Right ventricle myocardium superior (tissue), 1 donor: ENCODE measurements around the gene RPL6. TPM values are rescaled to one million over a fixed set of nuclear protein-coding genes. Genes with fewer than 3 reads are reported as not detected.
"Not testable (repeated sequence)": the region's sequence is repeated elsewhere in the genome, so short reads cannot be mapped to it uniquely, and the experiment has no call there.

Source experiments
- ATAC-seq: fragments of 200-7000 bp; cut with Tn5 transposase; one replicate; pipeline ENCODE4 v1.9.1; 2020; ENCODE audit warnings: mild to moderate bottlenecking; ENCODE audit not compliant: poor library complexity
- DNase-seq: peaks from one replicate; pipeline ENCODE4 v3.0.0-alpha.2; 2020
- intact Hi-C: fragments of 100-400 bp; cut with DNase I; formaldehyde crosslinking; loops from one replicate; pipeline ENCODE4 v1.11.2; 2022
- total RNA-seq: library from RNA; stranded (reverse); fragmentation: NEBNext Ultra II Directional; extraction: Animal tissue kit (Norgen Biotek cat#: 25700); gene quantifications from one replicate; pipeline ENCODE4 v1.2.1, GENCODE V29; 2021
- donor health status: DM: no; HTN: yes; CAD: no; lungs with severe emphysema.

RPL6 gene
- total RNA-seq, 1 donor from 2014 or later = 532 TPM

DNA sequence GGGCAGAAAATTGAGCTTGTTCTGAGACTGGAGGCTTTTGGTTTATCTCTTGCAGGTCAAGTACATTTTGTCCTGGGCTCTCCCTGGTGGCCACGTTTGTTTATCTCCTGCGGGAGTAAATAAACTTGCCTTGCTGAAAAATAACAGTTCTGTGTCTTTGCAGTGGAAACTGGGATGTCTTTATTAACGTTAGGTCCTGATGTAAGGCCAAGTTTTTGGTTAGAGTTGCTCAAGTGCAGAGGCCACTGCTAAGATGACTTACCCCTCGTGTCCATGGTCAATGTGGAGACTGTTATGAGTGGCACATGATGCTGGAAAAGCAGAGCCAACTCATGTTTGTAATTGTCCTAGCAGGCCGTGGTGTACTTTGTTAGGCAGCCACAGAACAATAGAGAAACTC lies 13.1 kb upstream of the RPL6 start:
- DNase-seq = no peak
- intact Hi-C loops = no loop called here
- peak; percentile 6 for ATAC-seq

DNA sequence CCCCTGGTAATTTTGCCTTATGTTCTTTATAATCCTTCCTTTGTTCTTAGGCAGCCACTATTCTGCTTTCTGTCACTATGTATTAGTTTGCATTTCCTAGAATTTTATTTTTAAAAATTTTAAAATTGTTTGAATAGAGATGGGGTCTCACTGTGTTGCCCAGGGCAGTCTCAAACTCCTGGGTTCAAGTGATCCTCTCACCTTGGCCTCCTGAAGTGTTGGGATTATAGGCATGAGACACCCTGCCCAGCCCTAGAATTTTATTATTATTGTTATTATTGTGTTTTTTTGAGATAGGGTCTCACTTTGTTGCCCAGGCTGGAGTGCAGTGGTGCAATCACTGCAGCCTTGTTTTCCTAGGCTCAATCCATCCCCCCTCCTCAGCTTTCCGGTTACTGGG lies 12.0 kb upstream of the RPL6 start:
- ATAC-seq (no peak), DNase-seq (no peak)
- intact Hi-C loops = no loop called here

DNA sequence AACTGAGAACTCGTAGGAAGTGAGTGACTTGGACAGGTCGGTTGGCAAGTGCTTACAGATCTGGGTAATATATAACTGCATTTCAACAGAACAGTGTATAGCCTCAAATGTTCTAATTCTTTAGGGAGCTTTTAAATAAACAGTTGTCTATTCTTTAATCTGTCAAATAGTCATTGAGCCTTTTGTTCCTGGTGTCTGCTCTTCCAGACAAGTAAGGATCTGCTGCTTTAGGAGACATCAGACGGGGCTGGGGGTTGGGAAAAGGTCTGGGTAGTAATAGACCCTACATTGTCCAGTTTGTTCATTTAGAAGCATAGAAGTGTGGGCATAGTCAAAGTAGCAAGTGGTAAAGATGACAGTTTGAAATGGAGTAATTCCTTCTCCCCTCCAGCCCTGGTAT lies 11.3 kb upstream of the RPL6 start:
- DNase-seq (no peak), ATAC-seq (no peak)
- intact Hi-C loops = no loop called here

DNA sequence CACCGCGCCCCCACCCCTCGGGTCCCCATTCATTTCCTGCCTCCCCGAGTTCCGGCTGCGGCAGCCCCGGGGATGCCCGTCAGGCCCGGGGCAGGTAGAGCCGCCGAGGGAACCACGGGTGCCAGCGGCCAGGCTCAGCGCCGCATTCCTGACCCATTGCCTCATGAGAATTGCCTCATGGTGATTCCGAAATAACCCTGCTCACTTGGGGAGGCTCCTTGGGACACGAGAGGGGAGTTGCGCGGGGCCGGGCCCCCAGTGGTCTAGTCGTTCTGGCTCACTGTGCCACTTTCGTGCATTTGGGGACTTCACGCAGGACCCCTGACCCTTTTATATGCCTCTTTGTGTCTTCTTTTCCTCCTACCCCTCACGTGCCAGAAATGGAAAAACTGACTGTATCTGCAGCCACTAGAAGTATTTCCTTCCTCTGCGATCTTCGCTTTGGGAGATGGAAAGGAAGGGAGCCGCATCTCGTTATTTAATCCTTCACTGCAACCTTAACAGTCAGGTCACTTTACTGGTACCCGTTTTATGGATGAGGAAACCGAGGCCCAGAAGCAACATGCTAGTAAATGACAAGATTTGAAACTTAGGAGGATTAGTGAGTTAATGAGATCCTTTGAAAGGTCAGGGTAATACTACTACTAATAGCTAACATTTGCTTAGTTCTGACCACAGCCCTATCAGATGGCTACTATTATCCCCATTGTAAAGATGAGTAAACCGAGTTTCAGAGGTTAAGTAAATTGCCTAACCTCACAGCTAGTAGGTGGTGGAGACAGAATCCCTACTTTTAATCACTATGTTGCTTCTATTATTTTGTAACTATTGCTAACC lies 10.1 kb upstream of the RPL6 start:
- DNase-seq = peak; percentile 78
- intact Hi-C loops = no loop called here

DNA sequence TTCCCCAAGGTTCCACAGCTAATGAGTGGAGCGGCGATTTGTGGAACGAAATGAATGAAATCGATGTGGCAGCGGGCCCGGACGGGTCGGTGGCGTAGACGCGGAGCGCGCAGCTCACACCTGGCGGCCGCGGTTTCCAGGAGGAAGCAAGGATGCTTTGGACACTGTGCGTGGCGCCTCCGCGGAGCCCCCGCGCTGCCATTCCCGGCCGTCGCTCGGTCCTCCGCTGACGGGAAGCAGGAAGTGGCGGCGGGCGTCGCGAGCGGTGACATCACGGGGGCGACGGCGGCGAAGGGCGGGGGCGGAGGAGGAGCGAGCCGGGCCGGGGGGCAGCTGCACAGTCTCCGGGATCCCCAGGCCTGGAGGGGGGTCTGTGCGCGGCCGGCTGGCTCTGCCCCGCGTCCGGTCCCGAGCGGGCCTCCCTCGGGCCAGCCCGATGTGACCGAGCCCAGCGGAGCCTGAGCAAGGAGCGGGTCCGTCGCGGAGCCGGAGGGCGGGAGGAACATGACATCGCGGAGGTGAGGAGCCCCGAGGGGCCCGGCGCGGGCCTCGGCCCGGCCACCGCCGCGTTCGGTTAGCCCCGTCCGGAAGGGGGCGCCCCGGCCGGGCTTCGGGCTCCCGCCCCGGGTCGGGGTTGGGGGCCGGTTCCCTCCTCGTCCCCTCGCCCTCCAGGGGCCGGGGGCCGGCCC lies 9.3 kb upstream of the RPL6 start, which contains the start of gene PTPN11:
Gene PTPN11 (plus strand): TSS at position 340 of the 689 bp plus-strand sequence. CDS start 165 bp downstream, at position 505.
- DNase-seq (peak; percentile 93), ATAC-seq (peak; percentile 95)
- intact Hi-C loops = no loop called here

More for the DNA sequence above, 10.1 kb upstream of the RPL6 start:
- peak; percentile 84 for ATAC-seq

DNA sequence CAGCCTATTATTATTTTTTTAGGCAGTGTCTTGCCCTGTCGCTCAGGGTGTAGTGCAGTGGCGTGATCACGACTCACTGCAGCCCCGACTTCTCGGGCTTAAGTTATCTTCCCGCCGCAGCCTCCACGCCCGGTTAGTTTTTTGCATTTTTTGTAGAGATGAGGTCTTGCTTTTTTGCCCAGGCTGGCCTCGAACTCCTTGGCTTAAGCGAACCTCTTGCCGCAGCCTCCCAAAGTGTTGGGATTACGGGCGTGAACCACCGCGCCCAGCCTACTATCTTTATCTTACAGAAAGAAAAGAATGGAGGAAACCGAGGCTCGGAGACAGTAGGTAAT lies 8.8 kb upstream of the RPL6 start:
- ATAC-seq = no peak
- intact Hi-C loops = no loop called here
- DNase-seq = no peak

DNA sequence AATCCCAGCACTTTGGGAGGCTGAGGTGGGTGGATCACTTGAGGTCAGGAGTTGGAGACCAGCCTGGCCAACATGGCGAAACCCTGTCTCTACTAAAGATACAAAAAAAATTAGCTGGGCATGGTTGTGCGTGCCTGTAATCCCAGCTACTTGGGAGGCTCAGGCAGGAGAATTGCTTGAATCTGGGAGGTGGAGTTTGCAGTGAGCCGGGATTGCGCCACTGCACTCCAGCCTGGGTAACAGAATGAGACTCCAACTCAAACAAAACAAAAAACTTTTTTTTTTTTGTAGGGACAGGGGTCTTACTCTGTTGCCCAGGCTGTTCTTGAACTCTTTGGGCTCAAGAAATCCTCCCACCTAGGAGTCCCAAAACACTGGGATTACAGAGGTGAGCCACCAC lies 6.1 kb upstream of the RPL6 start:
- intact Hi-C loops, ATAC-seq, DNase-seq: not testable (repeated sequence)

DNA sequence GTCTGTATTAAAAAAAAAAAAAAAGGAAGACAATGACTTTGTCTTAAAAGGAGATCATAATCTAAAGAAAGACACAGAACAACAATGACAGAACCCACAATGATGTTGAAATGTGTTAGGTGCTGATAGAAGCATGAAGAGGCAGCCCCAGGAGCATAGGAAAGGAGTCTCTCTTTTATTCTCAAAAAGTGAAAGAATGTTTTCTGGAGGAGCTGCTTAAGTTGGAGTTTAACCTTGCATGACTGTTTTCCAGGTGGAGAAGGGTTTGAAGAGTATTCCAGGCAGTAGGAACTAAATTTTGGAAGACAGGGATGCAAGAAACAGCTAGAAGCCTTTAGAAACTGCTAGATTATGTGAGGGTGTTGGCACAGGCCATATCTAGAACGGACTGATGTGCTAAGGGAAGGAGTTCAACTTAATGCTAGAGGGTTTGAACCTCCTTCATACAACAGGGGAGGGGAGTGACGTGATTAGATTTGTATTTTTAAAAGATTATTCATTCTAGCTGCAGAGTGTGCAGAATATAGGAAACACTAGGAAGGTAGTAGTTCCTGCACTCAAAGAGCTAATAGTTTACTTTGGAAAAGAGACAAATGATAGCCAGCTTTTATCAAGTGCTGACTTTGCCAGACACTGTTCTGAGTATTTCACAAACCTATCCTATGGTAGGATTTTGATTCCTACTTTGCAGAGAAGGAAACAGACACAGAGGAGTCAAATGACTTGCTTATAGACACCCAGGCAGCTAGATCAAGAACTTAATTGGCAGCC lies 4.6 kb upstream of the RPL6 start:
- intact Hi-C loops = no loop called here
- DNase-seq = no peak
- no peak for ATAC-seq

DNA sequence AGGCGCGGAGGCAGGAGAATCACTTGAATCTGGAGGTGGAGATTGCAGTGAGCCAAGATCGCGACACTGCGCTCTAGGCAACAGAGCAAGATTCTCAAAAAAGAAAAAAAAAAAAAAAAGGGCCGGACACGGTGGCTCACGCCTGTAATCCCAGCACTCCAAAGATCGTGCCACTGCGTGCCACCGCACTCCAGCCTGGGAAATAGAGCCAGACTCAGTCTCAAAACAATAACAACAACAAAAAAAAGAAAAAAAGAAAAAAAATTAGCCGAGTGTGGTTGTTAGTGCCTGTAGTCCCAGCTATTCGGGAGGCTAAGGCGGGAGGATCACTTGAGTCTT lies 470 bp upstream of the RPL6 start:
- intact Hi-C loops = no loop called here
- no peak for ATAC-seq

DNA sequence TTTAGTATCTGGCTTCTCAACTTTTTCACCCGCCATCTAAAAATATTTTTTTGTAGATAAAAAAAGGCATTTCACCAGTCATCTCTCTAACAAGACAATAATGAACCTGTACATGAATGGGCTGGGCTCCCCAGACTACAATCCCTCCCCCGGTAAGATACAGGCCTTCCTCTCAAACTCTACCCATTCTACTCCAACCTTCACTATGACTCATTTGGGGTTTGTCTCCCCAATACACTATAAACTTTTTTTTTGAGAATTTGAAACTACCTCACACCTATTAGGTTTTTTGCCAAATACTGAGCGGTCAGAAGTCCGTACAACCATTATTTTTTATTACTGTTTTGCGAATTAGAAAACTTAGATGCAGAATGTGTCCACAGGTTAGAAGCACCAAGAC lies 784 bp downstream of the RPL6 start:
- ATAC-seq = no peak
- intact Hi-C loops = no loop called here

More for the DNA sequence above, 470 bp upstream of the RPL6 start:
- DNase-seq = no peak

DNA sequence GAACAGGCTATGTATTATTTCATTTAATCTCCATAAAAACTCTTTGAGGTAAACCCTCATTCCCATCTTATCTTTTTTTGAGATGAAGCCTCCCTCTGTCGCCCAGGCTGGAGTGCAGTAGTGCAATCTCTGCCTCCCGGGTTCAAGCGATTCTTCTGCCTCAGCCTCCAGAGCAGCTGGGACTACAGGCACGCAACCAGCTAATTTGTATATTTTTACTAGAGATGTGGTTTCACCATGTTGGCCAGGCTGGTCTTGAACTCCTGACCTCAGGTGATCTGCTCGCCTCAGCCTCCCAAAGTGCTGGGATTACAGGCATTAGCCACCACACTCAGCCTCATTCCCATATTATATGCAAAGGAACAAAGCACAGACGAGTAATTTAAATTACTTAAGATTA lies 1.7 kb downstream of the RPL6 start:
- ATAC-seq, DNase-seq, intact Hi-C loops: not testable (repeated sequence)

More for the DNA sequence above, 784 bp downstream of the RPL6 start:
- DNase-seq = no peak

DNA sequence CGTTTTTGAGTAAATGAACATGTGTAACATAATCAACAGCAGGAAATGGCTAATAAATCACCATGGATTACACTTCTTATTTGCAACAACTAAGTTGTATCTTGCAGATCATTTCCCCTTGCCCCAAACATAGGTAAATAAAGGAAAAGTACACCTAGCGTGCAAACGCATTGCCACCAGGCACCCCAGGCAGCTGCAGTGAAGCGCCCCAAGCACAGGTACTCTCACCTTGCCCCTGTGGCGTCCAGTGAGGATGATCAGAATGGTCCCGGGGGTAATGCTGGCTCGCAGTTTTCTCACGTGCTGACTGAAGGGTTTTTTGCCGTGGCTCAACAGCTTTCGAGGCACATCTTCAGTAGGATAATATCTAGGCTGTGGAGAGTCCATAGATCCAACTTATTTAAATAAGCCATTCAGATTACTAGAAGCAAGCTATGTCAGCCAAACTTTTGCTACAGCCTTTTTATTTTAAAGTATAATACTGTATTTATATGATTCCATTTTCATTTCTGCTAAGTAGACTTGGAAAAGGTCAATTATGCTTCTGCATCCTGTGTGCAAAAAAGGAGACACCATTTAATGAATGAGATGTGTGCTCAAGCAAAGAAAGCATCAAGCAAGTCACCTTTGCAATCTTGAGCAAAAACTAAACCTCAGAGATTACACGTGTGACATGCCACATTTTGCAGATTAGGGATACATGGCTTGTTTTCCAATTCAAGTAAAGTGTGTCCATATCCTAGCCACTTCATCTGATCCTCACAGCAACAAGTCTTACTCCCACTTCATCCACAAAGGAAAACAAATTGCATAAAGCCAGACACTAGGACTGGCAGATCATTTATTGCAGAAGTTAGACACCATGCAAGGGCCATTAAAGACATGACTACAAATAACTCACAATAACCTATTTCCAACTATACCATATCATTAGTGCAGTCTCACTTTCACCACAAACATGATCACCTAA lies 2.6 kb downstream of the RPL6 start:
- ATAC-seq = no peak

DNA sequence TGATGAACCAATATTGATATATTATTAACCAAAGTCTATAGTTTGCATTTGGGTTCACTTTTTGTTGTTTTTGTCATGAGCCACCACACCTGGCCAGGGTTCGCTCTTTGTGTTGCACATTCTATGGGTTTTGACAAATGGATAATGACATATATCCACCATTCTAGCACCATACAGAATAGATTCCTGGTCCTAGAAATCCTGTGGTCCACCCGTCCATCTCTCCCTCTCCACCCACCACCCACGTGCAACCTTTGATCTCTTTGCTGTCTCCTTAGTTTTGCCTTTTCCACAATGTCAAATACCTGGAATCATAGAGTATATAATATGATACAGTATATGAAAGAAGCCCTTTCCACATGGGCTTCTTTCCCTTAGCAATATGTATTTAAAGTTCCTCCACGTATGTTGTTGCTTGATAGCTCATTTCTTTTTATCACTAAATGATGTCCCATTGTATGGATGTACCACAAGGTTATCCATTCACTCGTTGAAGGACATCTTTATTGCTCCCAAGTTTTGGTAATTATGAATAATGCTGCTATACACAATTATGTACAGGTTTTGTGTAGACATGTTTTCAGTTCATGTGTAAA lies 7.4 kb downstream of the RPL6 start:
- ATAC-seq (no peak), DNase-seq (no peak)
- intact Hi-C loops = no loop called here

More for the DNA sequence above, 2.6 kb downstream of the RPL6 start:
- no peak for DNase-seq
- intact Hi-C loops = no loop called here

DNA sequence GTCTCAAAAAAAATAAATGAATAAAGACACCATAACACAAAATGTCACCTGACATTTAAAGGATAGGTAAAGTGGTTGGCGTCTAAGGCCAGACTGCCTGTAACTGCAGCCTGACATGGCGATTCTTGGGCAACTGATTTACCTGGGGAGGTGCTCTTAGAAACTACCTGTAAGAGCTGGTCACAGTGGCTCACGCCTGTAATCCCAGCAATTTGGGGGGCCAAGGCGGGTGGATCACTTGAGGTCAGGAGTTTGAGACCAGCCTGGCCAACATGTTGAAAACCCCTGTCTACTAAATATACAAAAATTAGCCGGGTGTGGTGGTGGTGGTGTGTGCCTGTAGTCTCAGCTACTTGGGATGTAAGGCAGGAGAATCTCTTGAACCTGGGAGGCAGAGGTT lies 8.4 kb downstream of the RPL6 start:
- intact Hi-C loops = no loop called here
- ATAC-seq (no peak), DNase-seq (no peak)

DNA sequence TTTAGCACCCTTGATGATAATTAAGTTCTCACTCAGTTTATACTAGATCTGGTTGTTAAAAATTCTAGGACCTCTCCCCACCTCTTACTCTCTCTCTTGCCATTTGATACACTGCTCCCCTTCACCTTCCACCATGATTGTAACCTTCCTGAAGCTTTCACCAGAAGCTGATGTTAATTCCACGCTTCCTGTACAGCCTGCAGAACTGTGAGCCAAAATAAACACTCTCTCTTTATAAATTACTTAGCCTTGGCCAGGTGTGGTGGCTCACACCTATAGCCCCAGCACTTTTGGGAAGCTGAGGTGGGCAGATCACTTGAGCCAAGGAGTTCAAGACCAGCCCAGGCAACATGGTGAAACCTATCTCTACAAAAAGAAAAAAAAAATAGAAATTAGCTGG lies 16.1 kb downstream of the RPL6 start:
- intact Hi-C loops = no loop called here
- ATAC-seq (no peak), DNase-seq (no peak)

DNA sequence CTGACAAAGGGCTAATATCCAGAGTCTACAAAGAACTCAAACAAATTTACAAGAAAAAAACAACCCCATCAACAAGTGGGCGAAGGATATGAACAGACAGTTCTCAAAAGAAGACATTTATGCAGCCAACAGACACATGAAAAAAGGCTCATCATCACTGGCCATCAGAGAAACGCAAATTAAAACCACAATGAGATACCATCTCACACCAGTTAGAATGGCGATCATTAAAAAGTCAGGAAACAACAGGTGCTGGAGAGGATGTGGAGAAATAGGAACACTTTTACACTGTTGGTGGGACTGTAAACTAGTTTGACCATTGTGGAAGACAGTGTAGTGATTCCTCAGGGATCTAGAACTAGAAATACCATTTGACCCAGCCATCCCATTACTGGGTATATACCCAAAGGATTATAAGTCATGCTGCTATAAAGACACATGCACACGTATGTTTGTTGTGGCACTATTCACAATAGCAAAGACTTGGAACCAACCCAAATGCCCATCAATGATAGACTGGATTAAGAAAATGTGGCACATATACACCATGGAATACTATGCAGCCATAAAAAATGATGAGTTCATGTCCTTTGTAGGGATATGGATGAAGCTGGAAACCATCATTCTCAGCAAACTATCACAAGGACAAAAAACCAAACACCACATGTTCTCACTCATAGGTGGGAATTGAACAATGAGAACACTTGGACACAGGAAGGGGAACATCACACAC lies 19.3 kb downstream of the RPL6 start:
- DNase-seq, ATAC-seq: not testable (repeated sequence)
- intact Hi-C loops = loop anchor here (5.0 to 10.0 kb wide), 3 partner anchors 105 to 445 kb away; no protein-coding TSS in a partner anchor

DNA sequence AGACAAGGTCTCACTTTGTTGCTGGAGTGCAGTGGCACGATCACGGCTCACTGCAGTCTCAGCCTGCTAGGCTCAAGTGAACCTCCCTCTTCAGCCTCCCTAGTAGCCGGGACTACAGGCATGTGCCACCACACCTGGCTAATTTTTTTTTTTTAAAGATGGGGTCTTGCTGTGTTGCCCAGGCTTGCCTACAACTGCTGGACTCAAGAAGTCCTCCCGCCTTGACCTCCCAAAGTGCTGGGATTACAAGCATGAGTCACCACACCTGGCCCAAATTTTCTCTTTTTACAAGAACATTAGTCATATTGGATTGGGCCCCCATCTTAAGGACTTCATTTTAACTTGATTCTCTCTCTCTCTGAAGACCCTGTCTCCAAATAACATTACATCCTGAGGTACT lies 20.2 kb downstream of the RPL6 start:
- ATAC-seq (no peak), DNase-seq (no peak)
- intact Hi-C loops = loop anchor here (5.0 to 10.0 kb wide), 3 partner anchors 104 to 444 kb away; no protein-coding TSS in a partner anchor
